Measurements from ENCODE around the gene TRIM59. TPM values are rescaled to one million over a fixed set of nuclear protein-coding genes. Genes with fewer than 3 reads are reported as not detected.

The TRIM59 gene
- total RNA-seq, 1 donor from 2014 or later: 120 TPM

GRCh38 chr3:160480931-160481330 is 31.3 kb upstream of the TRIM59 start:
- H3K79me2 ChIP-seq (ENCODE audit: low read depth): no peaks in the 10 kb centered on the region
- H4K20me1 ChIP-seq (ENCODE audit: low read depth): no peaks in the 10 kb centered on the region
- no peak overlapping the region for H3K27ac ChIP-seq
- H2AFZ ChIP-seq (replicated peaks): no peak overlapping the region
- peaks cover under 1% of the 10 kb centered on the region for H3F3A ChIP-seq (ENCODE audit: low read depth)
- no peak overlapping the region for H3K4me3 Mint-ChIP-seq
- no peaks in the 10 kb centered on the region for H3K9me3 Mint-ChIP-seq
- no peak overlapping the region for H3K4me2 ChIP-seq
- no peaks in the 10 kb centered on the region for H3K27me3 Mint-ChIP-seq (ENCODE audit: insufficient read depth, low read depth)
- H3K9ac ChIP-seq: no peak overlapping the region
- no peak overlapping the region for H3K27ac Mint-ChIP-seq
- DNase-seq (ENCODE audit: low spot score): no peak
- no peaks in the 10 kb centered on the region for H3K9me3 ChIP-seq (ENCODE audit: low read depth)
- H3K4me1 Mint-ChIP-seq: peaks cover 2% of the 10 kb centered on the region
- no peaks in the 10 kb centered on the region for H3K27me3 ChIP-seq
- H3K36me3 ChIP-seq: no peaks in the 10 kb centered on the region
- TF ChIP-seq EZH2phosphoT487 (IDR thresholded peaks at IDR 0.05) (no peak), EZH2 (IDR thresholded peaks at IDR 0.05) (no peak), CTCF (IDR thresholded peaks at IDR 0.05) (no peak)
- no peaks in the 10 kb centered on the region for H3K4me1 ChIP-seq
- no peaks in the 10 kb centered on the region for H3K36me3 Mint-ChIP-seq
- no peak overlapping the region for H3K4me3 ChIP-seq

- H4K20me1 ChIP-seq (ENCODE audit: low read depth): no peaks in the 10 kb centered on the region
Observed at GRCh38 chr3:160479376-160479775, 29.8 kb upstream of the TRIM59 start.

GRCh38 chr3:160478338-160478737 is 28.8 kb upstream of the TRIM59 start:
- H3K36me3 Mint-ChIP-seq: no peaks in the 10 kb centered on the region
- Histone ChIP-seq H3K79me2 (ENCODE audit: low read depth) (no peaks in the 10 kb centered on the region), H3K4me3 (no peak overlapping the region), H4K20me1 (ENCODE audit: low read depth) (no peaks in the 10 kb centered on the region), H2AFZ (replicated peaks) (no peak overlapping the region), H3K4me2 (no peak overlapping the region), H3K27me3 (no peaks in the 10 kb centered on the region), H3K9me3 (ENCODE audit: low read depth) (no peaks in the 10 kb centered on the region), H3K27ac (no peak overlapping the region), H3K36me3 (no peaks in the 10 kb centered on the region), H3F3A (ENCODE audit: low read depth) (no peaks in the 10 kb centered on the region), H3K4me1 (no peaks in the 10 kb centered on the region), H3K9ac (no peak overlapping the region)
- H3K4me1 Mint-ChIP-seq: peaks cover 2% of the 10 kb centered on the region
- no peaks in the 10 kb centered on the region for H3K9me3 Mint-ChIP-seq
- no peak overlapping the region for H3K27ac Mint-ChIP-seq
- no peak for DNase-seq (ENCODE audit: low spot score)
- TF ChIP-seq EZH2 (IDR thresholded peaks at IDR 0.05) (no peak), EZH2phosphoT487 (IDR thresholded peaks at IDR 0.05) (no peak), CTCF (IDR thresholded peaks at IDR 0.05) (no peak)
- H3K4me3 Mint-ChIP-seq: no peak overlapping the region
- H3K27me3 Mint-ChIP-seq (ENCODE audit: insufficient read depth, low read depth): no peaks in the 10 kb centered on the region

More at GRCh38 chr3:160479376-160479775, 29.8 kb upstream of the TRIM59 start:
- no peaks in the 10 kb centered on the region for H3K9me3 ChIP-seq (ENCODE audit: low read depth)
- no peak overlapping the region for H3K9ac ChIP-seq
- Mint-ChIP-seq H3K9me3 (no peaks in the 10 kb centered on the region), H3K27me3 (ENCODE audit: insufficient read depth, low read depth) (no peaks in the 10 kb centered on the region), H3K4me3 (no peak overlapping the region), H3K4me1 (peaks cover 2% of the 10 kb centered on the region), H3K27ac (no peak overlapping the region), H3K36me3 (no peaks in the 10 kb centered on the region)
- no peak for TF ChIP-seq CTCF (IDR thresholded peaks at IDR 0.05)
- TF ChIP-seq EZH2 (IDR thresholded peaks at IDR 0.05): no peak
- no peaks in the 10 kb centered on the region for H3K36me3 ChIP-seq
- no peak overlapping the region for H3K4me2 ChIP-seq
- H3K27me3 ChIP-seq: no peaks in the 10 kb centered on the region
- H3K79me2 ChIP-seq (ENCODE audit: low read depth): no peaks in the 10 kb centered on the region
- no peak overlapping the region for H3K4me3 ChIP-seq
- H3K4me1 ChIP-seq: no peaks in the 10 kb centered on the region
- no peaks in the 10 kb centered on the region for H3F3A ChIP-seq (ENCODE audit: low read depth)
- H3K27ac ChIP-seq: no peak overlapping the region
- no peak for DNase-seq (ENCODE audit: low spot score)
- no peak overlapping the region for H2AFZ ChIP-seq (replicated peaks)
